NK-92 (cell line): ENCODE results near the gene COL1A1.

Experiments
- DNase-seq: peaks from one replicate; lab custom pipeline; 2025; ENCODE audit not compliant: unreplicated experiment; lab: John Stamatoyannopoulos, UW

Gene COL1A1

GRCh38 chr17:50201276-50201854 is at the start of gene COL1A1:
TSS of gene COL1A1 (minus strand) at chr17:50201631. CDS start at chr17:50201513, 118 bp downstream.
- DNase-seq, result no peak

- no peak for DNase-seq
Measured at GRCh38 chr17:50248255-50248654, 46.8 kb upstream of the COL1A1 start.

GRCh38 chr17:50244771-50245170 is 43.3 kb upstream of the COL1A1 start:
- no peak for DNase-seq

GRCh38 chr17:50241431-50241830 is 40.0 kb upstream of the COL1A1 start:
- no peak for DNase-seq

- DNase-seq, result no peak
Measured at GRCh38 chr17:50240851-50241250, 39.4 kb upstream of the COL1A1 start.

GRCh38 chr17:50239937-50240336 is 38.5 kb upstream of the COL1A1 start:
- no peak for DNase-seq

- no peak for DNase-seq
Measured at GRCh38 chr17:50238601-50239280, 37.3 kb upstream of the COL1A1 start.

GRCh38 chr17:50237901-50238300 is 36.5 kb upstream of the COL1A1 start:
- no peak for DNase-seq

- no peak for DNase-seq
Measured at GRCh38 chr17:50234581-50234980, 33.1 kb upstream of the COL1A1 start.

- no peak for DNase-seq
Measured at GRCh38 chr17:50225701-50226240, 24.3 kb upstream of the COL1A1 start.

GRCh38 chr17:50222922-50223321 is 21.5 kb upstream of the COL1A1 start:
- no peak for DNase-seq

- no peak for DNase-seq
Measured at GRCh38 chr17:50221864-50222545, 20.6 kb upstream of the COL1A1 start.

- no peak for DNase-seq
Measured at GRCh38 chr17:50221266-50221863, 19.9 kb upstream of the COL1A1 start.

- DNase-seq, result no peak
Measured at GRCh38 chr17:50220811-50221210, 19.4 kb upstream of the COL1A1 start.

GRCh38 chr17:50219939-50220465 is 18.6 kb upstream of the COL1A1 start:
- DNase-seq, result no peak

- no peak for DNase-seq
Measured at GRCh38 chr17:50219342-50219741, 17.9 kb upstream of the COL1A1 start.

- no peak for DNase-seq
Measured at GRCh38 chr17:50218771-50219315, 17.4 kb upstream of the COL1A1 start.

- DNase-seq, result no peak
Measured at GRCh38 chr17:50218071-50218759, 16.8 kb upstream of the COL1A1 start.

GRCh38 chr17:50217591-50217990 is 16.2 kb upstream of the COL1A1 start:
- DNase-seq, result no peak

- DNase-seq, result no peak
Measured at GRCh38 chr17:50214976-50215760, 13.7 kb upstream of the COL1A1 start.
